Measurements from ENCODE around the gene PNPLA6.

The PNPLA6 gene

DNA sequence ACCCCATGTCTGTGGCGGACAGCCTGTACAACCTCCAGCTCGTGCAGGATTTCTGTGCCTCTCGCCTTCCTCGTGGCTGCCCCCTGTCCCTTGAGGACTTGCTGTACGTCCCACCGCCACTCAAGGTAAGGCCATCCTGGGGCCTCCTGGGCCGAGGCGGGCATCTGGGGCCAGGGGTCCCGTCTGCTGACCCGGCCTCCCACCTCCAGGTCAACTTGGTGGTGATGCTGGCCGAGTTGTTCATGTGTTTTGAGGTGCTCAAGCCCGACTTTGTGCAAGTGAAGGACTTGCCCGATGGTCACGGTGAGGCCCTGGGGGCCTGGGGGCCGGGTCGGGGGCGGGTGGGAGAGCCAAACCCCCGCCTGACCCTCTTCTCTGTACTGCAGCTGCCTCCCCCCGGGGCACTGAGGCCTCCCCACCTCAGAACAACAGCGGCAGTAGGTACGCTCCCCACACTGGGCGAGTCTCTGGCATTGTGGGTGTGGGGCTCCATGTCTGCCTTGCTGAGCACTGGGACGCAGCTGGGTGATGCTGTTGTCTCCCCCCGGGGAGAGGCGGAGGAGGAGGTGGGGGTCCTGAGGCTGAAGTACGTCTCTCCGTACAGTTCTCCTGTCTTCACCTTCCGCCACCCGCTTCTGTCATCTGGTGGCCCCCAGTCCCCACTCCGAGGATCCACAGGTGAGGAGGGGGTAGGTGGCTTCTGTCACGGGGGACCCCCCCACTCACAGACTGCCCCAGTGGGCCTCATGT is 75.1 kb downstream of the PNPLA6 start:
- no peaks in the 10 kb centered on the region for H3K27me3 ChIP-seq (ENCODE audit: insufficient read depth, low read length)
- no peak overlapping the region for H3K9ac ChIP-seq (ENCODE audit: low read depth, low read length)
- H3K36me3 ChIP-seq (ENCODE audit: insufficient read depth, low read depth, low read length): peaks cover 20% of the 10 kb centered on the region; the same call in 1 of the 2 replicates
- no peak overlapping the region for H3K4me3 ChIP-seq (ENCODE audit: low read length)
- no peaks in the 10 kb centered on the region for H3K9me3 ChIP-seq (ENCODE audit: insufficient read depth, low read depth, low read length)
- H3K4me1 ChIP-seq (ENCODE audit: insufficient read depth, low read length): no peaks in the 10 kb centered on the region
- no peak overlapping the region for H3K27ac ChIP-seq (ENCODE audit: low read length)
